Measurements from ENCODE around the gene FGF18. TPM values are rescaled to one million over a fixed set of nuclear protein-coding genes. Genes with fewer than 3 reads are reported as not detected.

Gene FGF18
- total RNA-seq, 4 donors from 2014 or later = 0.20 TPM; not detected in 3

GRCh38 chr5:171467107-171467506, 47.7 kb downstream of the FGF18 start:
- in situ Hi-C loops (cut with MboI; ENCODE audit: low sequenced_read_pairs in 4 of 4) (no loop called here), intact Hi-C loops (cut with DNase I; ENCODE audit: low total_unique reads) (no loop called here)
- Histone ChIP-seq H3K36me3 (no peaks in the 10 kb centered on the region), H3K27ac (no peak overlapping the region), H3K4me3 (no peak overlapping the region), H3K9me3 (no peaks in the 10 kb centered on the region), H3K4me1 (no peaks in the 10 kb centered on the region), H3K27me3 (no peaks in the 10 kb centered on the region)
- TF ChIP-seq CTCF (IDR thresholded peaks at IDR 0.05 in 4 of 5, conservative IDR thresholded peaks at IDR 0.05 in 1 of 5) (no peak), POLR2A (IDR thresholded peaks at IDR 0.05) (no peak)
- DNase-seq (no peak), ATAC-seq (no peak)

GRCh38 chr5:171469326-171469725, 49.9 kb downstream of the FGF18 start:
- DNase-seq (no peak), ATAC-seq (no peak)
- Histone ChIP-seq H3K36me3 (no peaks in the 10 kb centered on the region), H3K27ac (no peak overlapping the region), H3K4me1 (no peaks in the 10 kb centered on the region), H3K27me3 (no peaks in the 10 kb centered on the region), H3K9me3 (no peaks in the 10 kb centered on the region), H3K4me3 (no peak overlapping the region)
- intact Hi-C loops (cut with DNase I; ENCODE audit: low total_unique reads) = no loop called here
- in situ Hi-C loops (cut with MboI; ENCODE audit: low sequenced_read_pairs in 4 of 4) = no loop called here
- no peak for TF ChIP-seq POLR2A (IDR thresholded peaks at IDR 0.05)

GRCh38 chr5:171470420-171470819, 51.0 kb downstream of the FGF18 start:
- in situ Hi-C loops (cut with MboI; ENCODE audit: low sequenced_read_pairs in 4 of 4) (no loop called here), intact Hi-C loops (cut with DNase I; ENCODE audit: low total_unique reads) (no loop called here)
- DNase-seq (no peak), ATAC-seq (no peak)
- no peaks in the 10 kb centered on the region for H3K27me3 ChIP-seq
- no peaks in the 10 kb centered on the region for H3K9me3 ChIP-seq
- no peaks in the 10 kb centered on the region for H3K4me1 ChIP-seq
- H3K27ac ChIP-seq = no peak overlapping the region
- no peak overlapping the region for H3K4me3 ChIP-seq
- TF ChIP-seq CTCF (IDR thresholded peaks at IDR 0.05 in 4 of 5, conservative IDR thresholded peaks at IDR 0.05 in 1 of 5) (no peak), POLR2A (IDR thresholded peaks at IDR 0.05) (no peak)
- H3K36me3 ChIP-seq = no peaks in the 10 kb centered on the region

GRCh38 chr5:171474230-171474813, 54.9 kb downstream of the FGF18 start:
- Histone ChIP-seq H3K27ac (no peak overlapping the region), H3K4me3 (no peak overlapping the region), H3K27me3 (no peaks in the 10 kb centered on the region), H3K36me3 (no peaks in the 10 kb centered on the region), H3K9me3 (no peaks in the 10 kb centered on the region), H3K4me1 (no peaks in the 10 kb centered on the region)
- ATAC-seq (no peak), DNase-seq (no peak)
- in situ Hi-C loops (cut with MboI; ENCODE audit: low sequenced_read_pairs in 4 of 4) (no loop called here), intact Hi-C loops (cut with DNase I; ENCODE audit: low total_unique reads) (no loop called here)
- no peak for TF ChIP-seq CTCF (IDR thresholded peaks at IDR 0.05 in 4 of 5, conservative IDR thresholded peaks at IDR 0.05 in 1 of 5)
- TF ChIP-seq POLR2A (IDR thresholded peaks at IDR 0.05) = no peak

GRCh38 chr5:171475596-171475995, 56.1 kb downstream of the FGF18 start:
- Histone ChIP-seq H3K27me3 (no peaks in the 10 kb centered on the region), H3K27ac (no peak overlapping the region), H3K4me3 (no peak overlapping the region), H3K36me3 (no peaks in the 10 kb centered on the region), H3K4me1 (no peaks in the 10 kb centered on the region), H3K9me3 (no peaks in the 10 kb centered on the region)
- intact Hi-C loops (cut with DNase I; ENCODE audit: low total_unique reads) (no loop called here), in situ Hi-C loops (cut with MboI; ENCODE audit: low sequenced_read_pairs in 4 of 4) (no loop called here)
- TF ChIP-seq POLR2A (IDR thresholded peaks at IDR 0.05) (no peak), CTCF (IDR thresholded peaks at IDR 0.05 in 4 of 5, conservative IDR thresholded peaks at IDR 0.05 in 1 of 5) (no peak)
- no peak for DNase-seq
- ATAC-seq = no peak

Data from gastrocnemius medialis (tissue), 4 donors.